Activated naive CD8-positive, alpha-beta T cell treated with anti-CD3 and anti-CD28 coated beads for 36 hours (primary cell): ENCODE measurements around the gene SLC26A8. TPM values are rescaled to one million over a fixed set of nuclear protein-coding genes. Genes with fewer than 3 reads are reported as not detected.
"Not testable (repeated sequence)": the region's sequence is repeated elsewhere in the genome, so short reads cannot be mapped to it uniquely, and the experiment has no call there.

Experiments
- DNase-seq: peaks from one replicate; pipeline ENCODE4 v3.0.0; 2021
- H3K27ac Mint-ChIP-seq: one replicate; pipeline ENCODE4 v1.8.0; 2022; ENCODE audit warnings: mild to moderate bottlenecking, moderate library complexity, mixed read lengths
- H3K27me3 Mint-ChIP-seq: one replicate; pipeline ENCODE4 v1.8.0; 2022; ENCODE audit warnings: mild to moderate bottlenecking, mixed read lengths
- H3K36me3 Mint-ChIP-seq: one replicate; pipeline ENCODE4 v1.8.0; 2021; ENCODE audit warnings: mild to moderate bottlenecking, mixed read lengths
- H3K4me1 Mint-ChIP-seq: one replicate; pipeline ENCODE4 v1.8.0; 2021; ENCODE audit warnings: mixed read lengths
- H3K4me3 Mint-ChIP-seq: one replicate; pipeline ENCODE4 v1.8.0; 2022; ENCODE audit warnings: mild to moderate bottlenecking, moderate library complexity, mixed read lengths
- H3K9me3 Mint-ChIP-seq: one replicate; pipeline ENCODE4 v1.8.0; 2022; ENCODE audit warnings: mixed read lengths
- total RNA-seq, 2 experiments: library from RNA; stranded (reverse); gene quantifications; one replicate each; pipeline ENCODE4 v1.2.3, GENCODE V29; 2021

SLC26A8 gene
- total RNA-seq, 2 experiments from 2014 or later: 0.06 TPM; not detected in 1

GRCh38 chr6:36033935-36034334, 9.5 kb upstream of the SLC26A8 start:
- Mint-ChIP-seq H3K27ac (no peak overlapping the region), H3K36me3 (peaks cover 23% of the 10 kb centered on the region), H3K27me3 (no peaks in the 10 kb centered on the region), H3K4me1 (peaks cover 66% of the 10 kb centered on the region), H3K9me3 (no peaks in the 10 kb centered on the region), H3K4me3 (no peak overlapping the region)
- peak; percentile 39 for DNase-seq

- Mint-ChIP-seq H3K4me1 (peaks cover 59% of the 10 kb centered on the region), H3K36me3 (peaks cover 26% of the 10 kb centered on the region)
- H3K27ac Mint-ChIP-seq, DNase-seq, H3K9me3 Mint-ChIP-seq, H3K4me3 Mint-ChIP-seq, H3K27me3 Mint-ChIP-seq: not testable (repeated sequence)
Measured at GRCh38 chr6:36033144-36033543, 8.7 kb upstream of the SLC26A8 start.

- no peak for DNase-seq
- no peaks in the 10 kb centered on the region for H3K9me3 Mint-ChIP-seq
- H3K27ac Mint-ChIP-seq: peak overlapping the region; percentile 5
- H3K4me1 Mint-ChIP-seq: peaks cover 52% of the 10 kb centered on the region
- H3K4me3 Mint-ChIP-seq: no peak overlapping the region
- H3K36me3 Mint-ChIP-seq: peaks cover 26% of the 10 kb centered on the region
- peaks cover 2% of the 10 kb centered on the region for H3K27me3 Mint-ChIP-seq
Measured at GRCh38 chr6:36032261-36032660, 7.8 kb upstream of the SLC26A8 start.

- Mint-ChIP-seq H3K4me3 (peak overlapping the region; percentile 90), H3K4me1 (peaks cover 42% of the 10 kb centered on the region), H3K9me3 (no peaks in the 10 kb centered on the region)
Measured at GRCh38 chr6:36029464-36029863, 5.0 kb upstream of the SLC26A8 start.

GRCh38 chr6:36028877-36029324, 4.5 kb upstream of the SLC26A8 start:
- H3K36me3 Mint-ChIP-seq: peaks cover 17% of the 10 kb centered on the region
- H3K27me3 Mint-ChIP-seq: peaks cover 26% of the 10 kb centered on the region
- peak overlapping the region; percentile 90 for H3K4me3 Mint-ChIP-seq
- H3K4me1 Mint-ChIP-seq: peaks cover 37% of the 10 kb centered on the region
- peak; percentile 63 for DNase-seq
- peak overlapping the region; percentile 96 for H3K27ac Mint-ChIP-seq
- no peaks in the 10 kb centered on the region for H3K9me3 Mint-ChIP-seq

More at GRCh38 chr6:36029464-36029863, 5.0 kb upstream of the SLC26A8 start:
- peaks cover 17% of the 10 kb centered on the region for H3K36me3 Mint-ChIP-seq
- peak overlapping the region; percentile 96 for H3K27ac Mint-ChIP-seq
- no peak for DNase-seq
- H3K27me3 Mint-ChIP-seq: peaks cover 23% of the 10 kb centered on the region

DNA sequence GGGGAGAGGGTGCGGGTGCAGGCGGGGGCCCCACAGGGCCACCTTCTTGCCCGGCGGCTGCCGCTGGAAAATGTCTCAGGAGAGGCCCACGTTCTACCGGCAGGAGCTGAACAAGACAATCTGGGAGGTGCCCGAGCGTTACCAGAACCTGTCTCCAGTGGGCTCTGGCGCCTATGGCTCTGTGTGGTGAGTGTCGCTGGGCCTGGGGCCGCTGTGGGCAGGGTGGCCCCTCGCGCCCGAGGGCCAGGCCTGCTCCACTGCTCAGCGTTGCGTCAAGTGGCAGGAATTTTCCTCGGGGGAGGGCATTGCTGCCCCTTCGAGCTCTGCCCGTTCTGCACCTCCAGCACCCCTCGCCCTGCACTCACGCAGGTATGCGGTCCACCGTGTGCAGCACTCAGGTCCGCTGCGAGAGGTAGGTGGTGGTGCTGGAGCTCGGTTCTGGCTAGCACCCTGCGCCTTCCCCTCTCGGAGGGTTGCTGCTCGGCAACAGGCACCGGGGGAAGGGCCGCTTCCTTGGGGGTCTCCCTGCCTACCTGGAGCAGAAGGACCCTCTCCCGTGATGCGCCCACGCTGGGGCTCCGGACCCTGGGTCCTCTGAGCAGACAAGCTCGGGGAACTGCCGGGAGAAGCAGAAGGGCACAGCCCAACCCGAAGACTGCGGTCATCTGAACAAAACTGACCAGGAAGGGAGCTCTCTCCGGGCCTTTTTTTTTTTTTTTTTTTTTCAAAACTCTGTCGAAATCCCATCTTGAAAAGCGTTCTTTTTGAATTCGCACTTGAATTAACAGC, 3.8 kb upstream of the SLC26A8 start:
- peak overlapping the region; percentile 96 for H3K27ac Mint-ChIP-seq

DNA sequence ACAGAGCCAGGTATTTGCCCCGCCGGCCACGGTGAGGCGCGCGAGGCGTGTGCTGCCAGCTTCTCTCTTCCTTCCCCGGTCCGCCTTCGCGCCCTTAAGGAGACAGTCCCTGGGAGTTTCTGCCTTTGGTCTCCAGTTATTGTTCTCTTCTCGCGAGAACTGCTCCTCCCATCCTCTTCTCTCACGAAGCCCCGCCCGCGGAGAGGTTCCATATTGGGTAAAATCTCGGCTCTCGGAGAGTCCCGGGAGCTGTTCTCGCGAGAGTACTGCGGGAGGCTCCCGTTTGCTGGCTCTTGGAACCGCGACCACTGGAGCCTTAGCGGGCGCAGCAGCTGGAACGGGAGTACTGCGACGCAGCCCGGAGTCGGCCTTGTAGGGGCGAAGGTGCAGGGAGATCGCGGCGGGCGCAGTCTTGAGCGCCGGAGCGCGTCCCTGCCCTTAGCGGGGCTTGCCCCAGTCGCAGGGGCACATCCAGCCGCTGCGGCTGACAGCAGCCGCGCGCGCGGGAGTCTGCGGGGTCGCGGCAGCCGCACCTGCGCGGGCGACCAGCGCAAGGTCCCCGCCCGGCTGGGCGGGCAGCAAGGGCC, 3.2 kb upstream of the SLC26A8 start, which contains the start of gene MAPK14:
Gene MAPK14, plus strand, starts transcription at position 308 of the 587 bp plus-strand sequence. CDS start 350 bp downstream, outside the sequence.
- H3K4me3 Mint-ChIP-seq: peak within 1 kb of the TSS; percentile 90
- H3K36me3 Mint-ChIP-seq: peaks cover 17% of the 10 kb centered on the region
- DNase-seq: peak; percentile 97
- H3K27me3 Mint-ChIP-seq: peaks cover 35% of the 10 kb centered on the region
- H3K27ac Mint-ChIP-seq: peak within 1 kb of the TSS; percentile 96
- peaks cover 25% of the 10 kb centered on the region for H3K4me1 Mint-ChIP-seq
- no peaks in the 10 kb centered on the region for H3K9me3 Mint-ChIP-seq

More for the DNA sequence above, 3.8 kb upstream of the SLC26A8 start:
- Mint-ChIP-seq H3K9me3 (no peaks in the 10 kb centered on the region), H3K4me3 (peak overlapping the region; percentile 90), H3K4me1 (peaks cover 31% of the 10 kb centered on the region), H3K27me3 (peaks cover 32% of the 10 kb centered on the region), H3K36me3 (peaks cover 17% of the 10 kb centered on the region)
- DNase-seq: peak; percentile 37

DNA sequence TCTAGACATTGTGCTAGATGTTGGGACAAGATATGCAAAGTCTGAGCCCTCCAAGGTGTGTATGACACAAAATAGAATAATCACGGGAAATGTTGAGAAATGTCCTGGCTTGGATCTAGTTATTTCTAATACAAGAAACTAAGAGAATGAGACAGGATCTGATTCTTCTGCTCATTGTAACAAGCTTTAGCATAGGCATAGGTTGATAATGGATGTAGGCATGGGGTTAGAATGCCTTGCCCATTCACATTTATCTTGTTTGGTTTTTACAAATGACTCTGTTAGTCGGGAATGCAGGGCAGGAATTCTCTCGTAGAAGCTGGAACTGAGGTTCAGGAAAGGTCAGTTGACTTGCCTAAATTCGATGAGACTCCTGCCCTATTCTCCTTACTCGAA, 1.5 kb upstream of the SLC26A8 start:
- peaks cover 11% of the 10 kb centered on the region for H3K36me3 Mint-ChIP-seq
- no peak overlapping the region for H3K27ac Mint-ChIP-seq
- no peaks in the 10 kb centered on the region for H3K9me3 Mint-ChIP-seq
- no peak for DNase-seq
- peaks cover 35% of the 10 kb centered on the region for H3K27me3 Mint-ChIP-seq
- no peak overlapping the region for H3K4me3 Mint-ChIP-seq
- peaks cover 13% of the 10 kb centered on the region for H3K4me1 Mint-ChIP-seq

DNA sequence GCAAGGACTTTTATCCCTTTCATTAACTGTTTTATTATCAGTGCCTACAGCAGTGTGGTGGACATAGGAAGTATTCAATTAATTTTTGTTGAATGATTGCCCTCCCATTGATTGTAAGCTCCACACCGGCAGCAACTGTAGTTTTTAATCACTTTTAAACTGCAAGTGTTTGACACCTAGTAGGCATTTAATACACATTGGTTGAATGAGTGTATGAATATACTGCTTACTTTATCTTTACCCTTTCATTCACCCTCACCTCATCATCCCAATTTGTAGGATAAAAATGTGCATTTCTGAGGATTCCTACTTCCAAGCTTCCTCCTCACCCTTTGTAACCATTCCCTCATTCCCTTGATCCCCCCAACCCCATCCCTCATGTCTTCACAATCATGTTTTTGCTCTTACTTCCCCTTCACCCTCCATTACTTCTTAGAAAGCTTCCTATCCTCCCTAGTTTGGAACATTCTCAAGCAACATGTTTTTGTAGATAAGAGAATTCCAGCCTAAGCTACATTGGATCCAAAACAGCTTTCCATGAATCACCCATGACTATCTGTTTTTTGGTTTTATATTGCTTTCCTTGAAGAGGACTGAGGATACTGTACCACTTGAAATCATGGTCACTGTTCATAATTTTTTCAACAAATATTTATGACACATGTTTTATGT, 955 bp upstream of the SLC26A8 start:
- peaks cover 9% of the 10 kb centered on the region for H3K4me1 Mint-ChIP-seq
- peaks cover 35% of the 10 kb centered on the region for H3K27me3 Mint-ChIP-seq
- no peak for DNase-seq
- H3K4me3 Mint-ChIP-seq: no peak overlapping the region
- peaks cover 8% of the 10 kb centered on the region for H3K36me3 Mint-ChIP-seq
- no peak overlapping the region for H3K27ac Mint-ChIP-seq
- no peaks in the 10 kb centered on the region for H3K9me3 Mint-ChIP-seq

DNA sequence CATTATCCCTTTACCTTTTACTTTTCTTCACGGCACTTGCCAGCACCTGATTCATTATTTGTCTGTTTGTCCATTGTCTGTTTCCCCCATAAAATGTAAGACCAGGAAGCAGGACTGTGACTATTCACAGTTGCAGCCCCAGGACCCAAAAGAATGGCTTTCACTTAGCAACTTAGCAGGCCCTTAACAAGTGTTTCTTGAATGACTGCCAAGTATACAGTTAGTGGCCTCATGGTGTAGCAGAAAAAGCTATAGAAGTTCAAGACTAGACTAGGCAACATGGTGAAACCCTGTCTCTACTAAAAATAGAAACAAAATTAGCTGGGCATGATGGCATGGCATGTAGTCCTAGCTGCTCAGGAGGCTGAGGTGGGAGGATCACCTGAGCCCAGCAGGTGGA, 4.3 kb downstream of the SLC26A8 start:
- Mint-ChIP-seq H3K36me3 (no peaks in the 10 kb centered on the region), H3K27ac (no peak overlapping the region)

GRCh38 chr6:36019167-36019566, 5.3 kb downstream of the SLC26A8 start:
- H3K9me3 Mint-ChIP-seq: no peaks in the 10 kb centered on the region
- no peaks in the 10 kb centered on the region for H3K4me1 Mint-ChIP-seq
- no peak overlapping the region for H3K4me3 Mint-ChIP-seq
- no peak for DNase-seq
- H3K27me3 Mint-ChIP-seq: peaks cover 12% of the 10 kb centered on the region
- H3K36me3 Mint-ChIP-seq: no peaks in the 10 kb centered on the region
- no peak overlapping the region for H3K27ac Mint-ChIP-seq

More for the DNA sequence above, 4.3 kb downstream of the SLC26A8 start:
- H3K27me3 Mint-ChIP-seq: peaks cover 18% of the 10 kb centered on the region
- no peaks in the 10 kb centered on the region for H3K4me1 Mint-ChIP-seq
- no peak overlapping the region for H3K4me3 Mint-ChIP-seq
- no peak for DNase-seq
- H3K9me3 Mint-ChIP-seq: no peaks in the 10 kb centered on the region

- Mint-ChIP-seq H3K36me3 (no peaks in the 10 kb centered on the region), H3K4me1 (no peaks in the 10 kb centered on the region), H3K27me3 (peaks cover 4% of the 10 kb centered on the region), H3K27ac (no peak overlapping the region), H3K9me3 (no peaks in the 10 kb centered on the region), H3K4me3 (no peak overlapping the region)
- DNase-seq: no peak
Measured at GRCh38 chr6:36018339-36018738, 6.1 kb downstream of the SLC26A8 start.

DNA sequence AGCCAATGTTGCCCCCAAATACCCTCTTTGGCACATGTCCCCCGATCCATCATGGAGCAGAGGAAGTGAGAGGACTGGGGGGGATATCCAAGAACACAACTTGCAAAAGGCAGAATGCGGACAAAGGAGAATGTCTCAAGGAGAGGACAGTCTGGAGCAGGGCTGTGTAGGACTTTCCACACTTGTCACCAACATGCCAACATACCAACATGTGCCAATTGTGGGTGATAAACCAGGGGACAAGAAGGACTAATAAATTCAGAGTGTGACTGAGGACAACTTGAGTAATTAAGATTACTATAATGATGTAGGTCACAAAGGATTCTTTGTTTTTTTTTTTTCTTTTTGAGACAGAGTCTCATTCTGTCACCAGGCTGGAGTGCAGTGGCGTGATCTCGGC, 8.8 kb downstream of the SLC26A8 start:
- Mint-ChIP-seq H3K36me3 (no peaks in the 10 kb centered on the region), H3K27me3 (no peaks in the 10 kb centered on the region), H3K4me1 (no peaks in the 10 kb centered on the region), H3K4me3 (no peak overlapping the region), H3K27ac (no peak overlapping the region), H3K9me3 (no peaks in the 10 kb centered on the region)
- DNase-seq: no peak

DNA sequence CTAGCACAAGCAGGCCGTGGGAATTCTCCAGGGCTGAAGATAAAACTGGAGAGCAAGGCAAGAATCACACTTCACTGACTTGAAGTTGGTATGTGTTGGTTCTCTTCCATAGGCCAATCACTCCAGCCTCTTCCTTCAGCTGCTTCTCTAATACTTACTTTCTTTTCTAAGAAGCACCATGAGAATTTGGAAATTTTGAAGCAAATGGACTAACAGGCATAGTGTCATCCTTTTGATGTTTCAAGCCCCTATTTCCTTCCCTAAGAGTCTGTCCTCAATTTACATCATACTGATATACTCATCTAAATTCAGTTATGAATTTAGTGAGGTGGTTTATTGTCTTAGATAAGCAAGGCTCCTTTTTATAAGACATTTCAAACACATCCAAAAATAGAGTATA, 24.0 kb downstream of the SLC26A8 start:
- H3K27ac Mint-ChIP-seq: no peak overlapping the region
- H3K4me3 Mint-ChIP-seq: no peak overlapping the region
- no peaks in the 10 kb centered on the region for H3K9me3 Mint-ChIP-seq
- no peaks in the 10 kb centered on the region for H3K4me1 Mint-ChIP-seq
- no peak for DNase-seq
- H3K27me3 Mint-ChIP-seq: peaks cover 3% of the 10 kb centered on the region
- H3K36me3 Mint-ChIP-seq: peaks cover under 1% of the 10 kb centered on the region

DNA sequence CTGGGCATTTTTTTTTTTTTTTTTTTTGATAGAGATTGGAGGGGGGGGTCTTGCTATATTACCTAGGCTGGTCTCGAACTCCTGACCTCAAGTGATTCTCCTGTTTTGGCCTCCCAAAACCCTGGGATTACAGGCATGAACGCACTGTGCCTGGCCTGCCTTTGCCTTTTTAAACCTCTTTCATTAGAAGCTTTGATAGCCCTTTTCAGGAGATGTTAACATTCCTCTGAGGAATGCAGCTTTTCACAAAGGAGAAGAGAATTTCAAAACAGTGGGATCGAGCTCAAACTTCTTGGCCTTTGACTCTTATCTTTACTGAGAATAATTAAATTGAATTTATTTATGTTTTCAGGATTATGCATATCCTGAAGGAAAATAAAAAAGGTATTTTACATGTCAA, 31.3 kb downstream of the SLC26A8 start:
- no peak for DNase-seq
- H3K27ac Mint-ChIP-seq: no peak overlapping the region
- H3K4me3 Mint-ChIP-seq: no peak overlapping the region
- H3K36me3 Mint-ChIP-seq: no peaks in the 10 kb centered on the region
- no peaks in the 10 kb centered on the region for H3K9me3 Mint-ChIP-seq
- no peaks in the 10 kb centered on the region for H3K27me3 Mint-ChIP-seq
- H3K4me1 Mint-ChIP-seq: no peaks in the 10 kb centered on the region
